SK-N-SH treated with all-trans-retinoic acid at 6 μM for 48 hours (cell line): ENCODE results near the gene PLA2G6.
A peak's percentile ranks its signal among the peaks of the same experiment; 100 is the strongest.

Source experiments
- ATAC-seq: fragments of 200-7000 bp; cut with Tn5 transposase; 3 replicates; pipeline ENCODE4 v1.9.1; 2020; ENCODE audit warnings: mild to moderate bottlenecking, moderate library complexity
- ARNTL ChIP-seq: fragments of 450-650 bp; formaldehyde crosslinking; IDR thresholded peaks from 2 replicates; pipeline ENCODE4 v1.5.0; 2020; ENCODE audit warnings: low read depth, mild to moderate bottlenecking, moderate library complexity, borderline replicate concordance
- BACH2 ChIP-seq: fragments of 250-450 bp; sonication (Bioruptor Pico); IDR thresholded peaks from 2 replicates; pipeline ENCODE4 v1.9.0; 2021; ENCODE audit warnings: mild to moderate bottlenecking, borderline replicate concordance
- CSDC2 ChIP-seq: fragments of 250-450 bp; sonication (Bioruptor Pico); IDR thresholded peaks from 2 replicates; pipeline ENCODE4 v1.5.0; 2020; ENCODE audit warnings: mild to moderate bottlenecking, moderate library complexity
- ESRRG ChIP-seq: fragments of 250-450 bp; sonication (Bioruptor Pico); IDR thresholded peaks from 2 replicates; pipeline ENCODE4 v1.6.1; 2021; ENCODE audit warnings: mild to moderate bottlenecking
- GLIS3 ChIP-seq: fragments of 250-450 bp; sonication (Bioruptor Pico); IDR thresholded peaks from 2 replicates; pipeline ENCODE4 v1.5.0; 2020; ENCODE audit warnings: mild to moderate bottlenecking, moderate library complexity
- ISL1 ChIP-seq: fragments of 250-450 bp; sonication (Bioruptor Pico); IDR thresholded peaks from 2 replicates; pipeline ENCODE4 v2.1.2; 2022; ENCODE audit warnings: mild to moderate bottlenecking, moderate library complexity
- OSR1 ChIP-seq: fragments of 250-450 bp; sonication (Bioruptor Pico); IDR thresholded peaks from 2 replicates; pipeline ENCODE4 v1.8.0; 2022; ENCODE audit warnings: moderate library complexity, mild to moderate bottlenecking, inconsistent platforms
- SNAI2 ChIP-seq: fragments of 250-450 bp; sonication (Bioruptor Pico); IDR thresholded peaks from 2 replicates; pipeline ENCODE4 v1.5.0; 2020; ENCODE audit warnings: mild to moderate bottlenecking, moderate library complexity
- TCF4 ChIP-seq: fragments of 250-450 bp; sonication (Bioruptor Pico); IDR thresholded peaks from 2 replicates; pipeline ENCODE4 v1.8.0; 2021; ENCODE audit warnings: mild to moderate bottlenecking, moderate library complexity, borderline replicate concordance
- TOX ChIP-seq: fragments of 250-450 bp; sonication (Bioruptor Pico); IDR thresholded peaks from 2 replicates; pipeline ENCODE4 v1.8.0; 2021; ENCODE audit warnings: mild to moderate bottlenecking, moderate library complexity, borderline replicate concordance
- TSHZ2 ChIP-seq: fragments of 250-450 bp; sonication (Bioruptor Pico); IDR thresholded peaks from 2 replicates; pipeline ENCODE4 v1.5.0; 2020; ENCODE audit warnings: mild to moderate bottlenecking, moderate library complexity
- ZC3H10 ChIP-seq: fragments of 250-450 bp; sonication (Bioruptor Pico); IDR thresholded peaks from 2 replicates; pipeline ENCODE4 v1.5.1; 2021; ENCODE audit warnings: mild to moderate bottlenecking, moderate library complexity
- ZFP3 ChIP-seq: fragments of 250-450 bp; sonication (Bioruptor Pico); IDR thresholded peaks from 2 replicates; pipeline ENCODE4 v1.5.0; 2020; ENCODE audit warnings: mild to moderate bottlenecking, moderate library complexity
- ZFP30 ChIP-seq: fragments of 450-650 bp; formaldehyde crosslinking; IDR thresholded peaks from 2 replicates; pipeline ENCODE4 v1.5.0; 2022; ENCODE audit warnings: mild to moderate bottlenecking, moderate library complexity
- ZNF565 ChIP-seq: fragments of 450-650 bp; formaldehyde crosslinking; conservative IDR thresholded peaks from 2 replicates; pipeline ENCODE4 v1.5.0; 2020; ENCODE audit warnings: low read depth, mild to moderate bottlenecking, moderate library complexity
- TF ChIP-seq, protein P1 (sequence below): fragments of 250-450 bp; sonication (Bioruptor Pico); IDR thresholded peaks from 2 replicates; pipeline ENCODE4 v1.8.0; 2020; ENCODE audit warnings: mild to moderate bottlenecking, moderate library complexity, borderline replicate concordance
- TF ChIP-seq, protein P2 (sequence below): fragments of 250-450 bp; sonication (Bioruptor Pico); IDR thresholded peaks from 2 replicates; pipeline ENCODE4 v1.5.1; 2021; ENCODE audit warnings: mild to moderate bottlenecking, moderate library complexity
- TF ChIP-seq, protein P3 (sequence below): fragments of 250-450 bp; sonication (Bioruptor Pico); IDR thresholded peaks from 2 replicates; pipeline ENCODE4 v1.5.1; 2020; ENCODE audit warnings: low read depth, mild to moderate bottlenecking, moderate library complexity
- TF ChIP-seq, protein P4 (sequence below): fragments of 250-450 bp; sonication (Bioruptor Pico); IDR thresholded peaks from 2 replicates; pipeline ENCODE4 v1.8.0; 2021; ENCODE audit warnings: low read depth, mild to moderate bottlenecking, moderate library complexity, borderline replicate concordance

Gene PLA2G6

DNA sequence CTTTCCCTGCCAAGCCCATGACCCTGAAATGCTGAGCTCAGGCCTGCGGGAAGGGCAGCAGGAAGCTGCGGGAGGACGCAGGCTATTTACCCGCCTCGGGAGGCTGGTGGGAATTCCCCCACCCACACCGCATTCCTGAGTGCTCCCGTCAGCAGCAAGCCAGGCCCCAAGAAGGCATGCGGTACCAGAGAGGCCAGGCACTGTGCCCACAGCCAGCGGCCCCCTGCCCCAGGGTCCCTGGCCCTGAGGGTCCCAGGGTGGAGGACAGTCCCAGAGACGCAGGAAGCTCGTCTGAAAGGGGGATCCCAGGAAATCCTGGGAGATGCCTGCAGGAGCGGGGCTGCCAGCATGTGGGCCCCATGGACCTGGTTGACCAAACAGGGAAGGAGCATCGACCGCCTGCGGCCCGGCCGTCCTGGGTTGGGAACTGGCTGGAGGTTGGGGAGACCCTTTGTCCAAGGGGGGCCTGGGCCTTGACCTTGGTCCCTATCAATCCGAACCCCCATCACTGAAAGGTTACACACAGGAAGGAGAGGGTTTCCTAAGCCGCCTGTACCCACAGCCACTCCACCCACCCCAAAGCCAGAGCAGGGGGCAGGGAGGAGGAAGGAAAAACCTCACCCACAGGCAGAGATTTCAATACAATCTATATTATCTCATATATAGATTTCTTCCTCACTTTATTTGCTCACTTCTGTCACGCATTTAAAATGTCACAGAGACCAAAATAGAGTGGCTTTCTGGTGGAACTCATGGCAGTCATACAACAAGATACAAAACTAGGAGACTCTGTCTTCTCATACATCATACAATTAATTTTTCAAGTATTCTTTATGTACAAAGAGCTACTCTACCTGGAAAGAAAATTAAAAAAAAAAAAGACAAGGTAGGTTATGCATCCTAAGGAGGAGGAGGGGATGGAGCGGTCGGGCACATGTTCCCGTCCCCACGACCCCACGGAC lies 37.3 kb upstream of the PLA2G6 start:
- TF ChIP-seq ZC3H10 (CRISPR knock-in tag), result no peak
- no peak for TF ChIP-seq ZNF565
- TF ChIP-seq, protein P1, sequence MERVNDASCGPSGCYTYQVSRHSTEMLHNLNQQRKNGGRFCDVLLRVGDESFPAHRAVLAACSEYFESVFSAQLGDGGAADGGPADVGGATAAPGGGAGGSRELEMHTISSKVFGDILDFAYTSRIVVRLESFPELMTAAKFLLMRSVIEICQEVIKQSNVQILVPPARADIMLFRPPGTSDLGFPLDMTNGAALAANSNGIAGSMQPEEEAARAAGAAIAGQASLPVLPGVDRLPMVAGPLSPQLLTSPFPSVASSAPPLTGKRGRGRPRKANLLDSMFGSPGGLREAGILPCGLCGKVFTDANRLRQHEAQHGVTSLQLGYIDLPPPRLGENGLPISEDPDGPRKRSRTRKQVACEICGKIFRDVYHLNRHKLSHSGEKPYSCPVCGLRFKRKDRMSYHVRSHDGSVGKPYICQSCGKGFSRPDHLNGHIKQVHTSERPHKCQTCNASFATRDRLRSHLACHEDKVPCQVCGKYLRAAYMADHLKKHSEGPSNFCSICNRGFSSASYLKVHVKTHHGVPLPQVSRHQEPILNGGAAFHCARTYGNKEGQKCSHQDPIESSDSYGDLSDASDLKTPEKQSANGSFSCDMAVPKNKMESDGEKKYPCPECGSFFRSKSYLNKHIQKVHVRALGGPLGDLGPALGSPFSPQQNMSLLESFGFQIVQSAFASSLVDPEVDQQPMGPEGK (CRISPR knock-in tag), result 0 out of 2 replicates have a peak, but pooled peaks have one; percentile 25
- TF ChIP-seq OSR1 (CRISPR knock-in tag), result no peak
- TF ChIP-seq GLIS3 (CRISPR knock-in tag), result no peak
- TF ChIP-seq ZFP3 (CRISPR knock-in tag), result peak; percentile 72
- no peak for TF ChIP-seq BACH2 (CRISPR knock-in tag)
- TF ChIP-seq SNAI2 (CRISPR knock-in tag), result no peak
- no peak for TF ChIP-seq ARNTL
- TF ChIP-seq, protein P2, sequence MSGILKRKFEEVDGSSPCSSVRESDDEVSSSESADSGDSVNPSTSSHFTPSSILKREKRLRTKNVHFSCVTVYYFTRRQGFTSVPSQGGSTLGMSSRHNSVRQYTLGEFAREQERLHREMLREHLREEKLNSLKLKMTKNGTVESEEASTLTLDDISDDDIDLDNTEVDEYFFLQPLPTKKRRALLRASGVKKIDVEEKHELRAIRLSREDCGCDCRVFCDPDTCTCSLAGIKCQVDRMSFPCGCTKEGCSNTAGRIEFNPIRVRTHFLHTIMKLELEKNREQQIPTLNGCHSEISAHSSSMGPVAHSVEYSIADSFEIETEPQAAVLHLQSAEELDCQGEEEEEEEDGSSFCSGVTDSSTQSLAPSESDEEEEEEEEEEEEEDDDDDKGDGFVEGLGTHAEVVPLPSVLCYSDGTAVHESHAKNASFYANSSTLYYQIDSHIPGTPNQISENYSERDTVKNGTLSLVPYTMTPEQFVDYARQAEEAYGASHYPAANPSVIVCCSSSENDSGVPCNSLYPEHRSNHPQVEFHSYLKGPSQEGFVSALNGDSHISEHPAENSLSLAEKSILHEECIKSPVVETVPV (CRISPR knock-in tag), result no peak
- TF ChIP-seq, protein P3, sequence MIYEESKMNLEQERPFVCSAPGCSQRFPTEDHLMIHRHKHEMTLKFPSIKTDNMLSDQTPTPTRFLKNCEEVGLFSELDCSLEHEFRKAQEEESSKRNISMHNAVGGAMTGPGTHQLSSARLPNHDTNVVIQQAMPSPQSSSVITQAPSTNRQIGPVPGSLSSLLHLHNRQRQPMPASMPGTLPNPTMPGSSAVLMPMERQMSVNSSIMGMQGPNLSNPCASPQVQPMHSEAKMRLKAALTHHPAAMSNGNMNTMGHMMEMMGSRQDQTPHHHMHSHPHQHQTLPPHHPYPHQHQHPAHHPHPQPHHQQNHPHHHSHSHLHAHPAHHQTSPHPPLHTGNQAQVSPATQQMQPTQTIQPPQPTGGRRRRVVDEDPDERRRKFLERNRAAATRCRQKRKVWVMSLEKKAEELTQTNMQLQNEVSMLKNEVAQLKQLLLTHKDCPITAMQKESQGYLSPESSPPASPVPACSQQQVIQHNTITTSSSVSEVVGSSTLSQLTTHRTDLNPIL (CRISPR knock-in tag), result 0 out of 2 replicates have a peak, but pooled peaks have one; percentile 23
- TF ChIP-seq TOX (CRISPR knock-in tag), result no peak
- TF ChIP-seq, protein P4, sequence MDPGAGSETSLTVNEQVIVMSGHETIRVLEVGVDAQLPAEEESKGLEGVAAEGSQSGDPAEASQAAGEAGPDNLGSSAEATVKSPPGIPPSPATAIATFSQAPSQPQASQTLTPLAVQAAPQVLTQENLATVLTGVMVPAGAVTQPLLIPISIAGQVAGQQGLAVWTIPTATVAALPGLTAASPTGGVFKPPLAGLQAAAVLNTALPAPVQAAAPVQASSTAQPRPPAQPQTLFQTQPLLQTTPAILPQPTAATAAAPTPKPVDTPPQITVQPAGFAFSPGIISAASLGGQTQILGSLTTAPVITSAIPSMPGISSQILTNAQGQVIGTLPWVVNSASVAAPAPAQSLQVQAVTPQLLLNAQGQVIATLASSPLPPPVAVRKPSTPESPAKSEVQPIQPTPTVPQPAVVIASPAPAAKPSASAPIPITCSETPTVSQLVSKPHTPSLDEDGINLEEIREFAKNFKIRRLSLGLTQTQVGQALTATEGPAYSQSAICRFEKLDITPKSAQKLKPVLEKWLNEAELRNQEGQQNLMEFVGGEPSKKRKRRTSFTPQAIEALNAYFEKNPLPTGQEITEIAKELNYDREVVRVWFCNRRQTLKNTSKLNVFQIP (CRISPR knock-in tag), result no peak
- no peak for TF ChIP-seq TCF4 (CRISPR knock-in tag)
- no peak for TF ChIP-seq ZFP30 (CRISPR knock-in tag)
- TF ChIP-seq CSDC2 (CRISPR knock-in tag), result peak; percentile 77; the same call in 1 of the 2 replicates
- TF ChIP-seq, all 23 proteins: peak for 4
- ATAC-seq, result peak; percentile 89

GRCh38 chr22:38215156-38216038 lies 33.8 kb upstream of the PLA2G6 start:
- no peak for ATAC-seq
- TF ChIP-seq, protein P1 (CRISPR knock-in tag), result no peak
- no peak for TF ChIP-seq ISL1 (CRISPR knock-in tag)

- ATAC-seq, result no peak
- TF ChIP-seq OSR1 (CRISPR knock-in tag), result no peak
- no peak for TF ChIP-seq ZFP3 (CRISPR knock-in tag)
- no peak for TF ChIP-seq TCF4 (CRISPR knock-in tag)
- TF ChIP-seq BACH2 (CRISPR knock-in tag), result no peak
- TF ChIP-seq TSHZ2, result no peak
- TF ChIP-seq ESRRG (CRISPR knock-in tag), result no peak
- TF ChIP-seq GLIS3 (CRISPR knock-in tag), result no peak
- TF ChIP-seq CSDC2 (CRISPR knock-in tag), result no peak
- TF ChIP-seq, protein P3 (CRISPR knock-in tag), result no peak
These were observed 32.8 kb upstream of the PLA2G6 start for GRCh38 chr22:38214302-38215056.
